ENCODE results near the gene RNF130. TPM values are rescaled to one million over a fixed set of nuclear protein-coding genes. Genes with fewer than 3 reads are reported as not detected.
"Not testable (repeated sequence)": the region's sequence is repeated elsewhere in the genome, so short reads cannot be mapped to it uniquely, and the experiment has no call there.

RNF130 gene
- polyA plus RNA-seq, 1 experiment: 32.7 TPM

DNA sequence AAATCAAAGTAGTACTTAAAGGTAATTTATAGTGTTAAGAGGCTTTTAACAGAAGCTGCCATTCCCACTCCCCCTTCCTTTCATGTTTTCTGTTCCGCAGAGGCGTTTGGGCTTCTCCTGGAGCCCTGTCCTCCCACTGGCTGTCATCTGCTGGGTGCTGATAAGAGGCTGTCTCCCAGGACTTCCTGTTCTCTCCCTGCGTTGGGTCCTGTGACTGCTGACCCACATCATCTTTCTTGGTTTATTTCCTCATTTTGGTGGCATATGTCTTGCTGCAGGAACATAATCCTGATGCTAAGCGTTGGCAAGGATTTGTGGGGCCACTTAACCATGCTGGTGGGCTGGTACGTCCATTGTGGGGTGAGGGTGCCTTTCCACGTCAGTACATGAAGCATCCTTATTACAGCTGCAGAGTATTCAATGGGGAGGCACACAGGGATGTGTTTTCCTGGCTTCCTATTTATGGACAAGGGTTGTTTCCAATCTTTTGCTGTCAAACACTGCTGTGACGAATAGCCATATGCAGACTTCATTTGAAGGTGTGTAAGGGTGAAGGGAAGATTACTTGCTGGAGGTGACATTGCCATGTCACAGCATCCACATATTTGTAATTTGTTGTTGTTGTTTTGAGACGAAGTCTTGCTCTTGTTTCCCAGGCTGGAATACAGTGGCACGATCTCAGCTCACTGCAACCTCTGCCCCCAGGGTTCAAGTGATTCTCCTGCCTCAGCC, 22.3 kb upstream of the RNF130 start:
- no peak for DNase-seq (ENCODE audit: low read depth)
- Histone ChIP-seq H3K36me3 (ENCODE audit: control insufficient read depth, insufficient read depth, low read length) (no peaks in the 10 kb centered on the region), H3K27me3 (ENCODE audit: control insufficient read depth, insufficient read depth, low read length) (no peaks in the 10 kb centered on the region), H3K4me3 (ENCODE audit: low read depth, low read length) (no peak overlapping the region)
- no peak for TF ChIP-seq CTCF (IDR thresholded peaks at IDR 0.05; ENCODE audit: insufficient read depth, low read depth, low read length)
- ChIA-PET POLR2A (no interaction called here), CTCF (no interaction called here)

DNA sequence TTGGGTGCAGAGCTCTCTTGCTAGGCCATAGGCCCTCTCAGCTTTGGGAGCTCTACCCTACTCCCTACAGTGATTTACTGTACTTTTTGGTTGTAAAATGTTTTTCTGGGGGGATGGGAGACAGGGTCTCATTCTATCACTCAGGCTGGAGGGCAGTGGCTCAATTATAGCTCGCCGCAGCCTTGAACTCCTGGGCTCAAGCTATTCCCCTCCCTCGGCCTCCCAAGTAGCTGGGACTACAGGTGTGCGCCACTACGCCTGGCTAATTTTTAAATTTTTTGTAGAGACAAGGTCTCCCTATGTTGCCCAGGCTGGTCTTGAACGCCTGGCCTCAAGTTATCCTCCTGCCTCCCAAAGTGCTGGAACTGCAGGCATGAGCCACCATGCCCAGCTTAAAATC, 21.7 kb upstream of the RNF130 start:
- no peak for TF ChIP-seq CTCF (IDR thresholded peaks at IDR 0.05; ENCODE audit: insufficient read depth, low read depth, low read length)
- no peaks in the 10 kb centered on the region for H3K36me3 ChIP-seq (ENCODE audit: control insufficient read depth, insufficient read depth, low read length)
- POLR2A ChIA-PET: no interaction called here
- DNase-seq (ENCODE audit: low read depth): no peak
- H3K4me3 ChIP-seq (ENCODE audit: low read depth, low read length): no peak overlapping the region
- CTCF ChIA-PET: no interaction called here
- no peaks in the 10 kb centered on the region for H3K27me3 ChIP-seq (ENCODE audit: control insufficient read depth, insufficient read depth, low read length)

GRCh38 chr5:180090769-180091546, 19.4 kb upstream of the RNF130 start:
- Histone ChIP-seq H3K27me3 (ENCODE audit: control insufficient read depth, insufficient read depth, low read length) (no peaks in the 10 kb centered on the region), H3K36me3 (ENCODE audit: control insufficient read depth, insufficient read depth, low read length) (no peaks in the 10 kb centered on the region), H3K4me3 (ENCODE audit: low read depth, low read length) (peak overlapping the region; percentile 49)
- POLR2A ChIA-PET: no interaction called here
- DNase-seq (ENCODE audit: low read depth): no peak
- TF ChIP-seq CTCF (IDR thresholded peaks at IDR 0.05; ENCODE audit: insufficient read depth, low read depth, low read length): peak; percentile 38
- CTCF ChIA-PET: interaction anchor here (1.3 to 2.8 kb wide), 2 partner anchors 12 to 328 kb away, joined by 3 to 30 read pairs; no protein-coding TSS in a partner anchor

- TF ChIP-seq CTCF (IDR thresholded peaks at IDR 0.05; ENCODE audit: insufficient read depth, low read depth, low read length): peak; percentile 63
- ChIA-PET CTCF (interaction anchor here (1.3 to 2.8 kb wide), 2 partner anchors 11 to 327 kb away, joined by 3 to 30 read pairs; no protein-coding TSS in a partner anchor), POLR2A (no interaction called here)
- DNase-seq (ENCODE audit: low read depth): no peak
- Histone ChIP-seq H3K36me3 (ENCODE audit: control insufficient read depth, insufficient read depth, low read length) (no peaks in the 10 kb centered on the region), H3K4me3 (ENCODE audit: low read depth, low read length) (peak overlapping the region; percentile 49), H3K27me3 (ENCODE audit: control insufficient read depth, insufficient read depth, low read length) (no peaks in the 10 kb centered on the region)
These were observed 18.7 kb upstream of the RNF130 start for GRCh38 chr5:180090098-180090768.

DNA sequence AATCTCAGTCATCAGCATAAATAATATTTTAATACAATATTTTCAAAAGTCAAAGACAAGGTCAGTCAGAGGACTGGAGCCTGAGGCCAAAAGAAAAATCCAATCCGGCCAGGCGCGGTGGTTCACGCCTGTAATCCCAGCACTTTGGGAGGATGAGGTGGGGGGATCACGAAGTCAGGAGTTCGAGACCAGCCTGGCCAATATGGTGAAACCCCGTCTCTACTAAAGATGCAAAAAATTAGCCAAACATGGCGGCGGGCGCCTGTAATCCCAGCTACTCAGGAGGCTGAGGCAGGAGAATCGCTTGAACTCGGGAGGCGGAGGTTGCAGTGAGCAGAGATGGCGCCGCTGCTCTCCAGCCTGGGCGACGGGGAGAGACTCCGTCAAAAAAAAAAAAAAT, 18.1 kb upstream of the RNF130 start:
- DNase-seq (ENCODE audit: low read depth); H3K36me3 ChIP-seq (ENCODE audit: control insufficient read depth, insufficient read depth, low read length); POLR2A ChIA-PET; H3K27me3 ChIP-seq (ENCODE audit: control insufficient read depth, insufficient read depth, low read length); H3K4me3 ChIP-seq (ENCODE audit: low read depth, low read length): not testable (repeated sequence)
- CTCF ChIA-PET: interaction anchor here (2.8 kb wide), 1 partner anchor 11 kb away, joined by 30 read pairs; no protein-coding TSS in a partner anchor
